HEK293 (cell line): ENCODE results near the gene RHEX.

Experiments used
- CTCF ChIA-PET: fragments of 350-600 bp; formaldehyde crosslinking; extraction: SDS; loops from one replicate; lab custom pipeline; 2021; ENCODE audit warnings: antibody characterized with exemption; lab: Yijun Ruan, JAX
- POLR2A ChIA-PET: fragments of 300-600 bp; formaldehyde crosslinking; extraction: SDS; loops from one replicate; lab custom pipeline; 2020; ENCODE audit warnings: antibody characterized with exemption, inconsistent platforms; lab: Yijun Ruan, JAX
- H3K27ac ChIP-seq: fragments of 200-500 bp; sonication (Bioruptor generic); 2 replicates; pipeline ENCODE4 v1.5.1; 2014; ENCODE audit warnings: low read depth, low read length, control low read depth, inconsistent platforms; ENCODE audit errors: extremely low read depth
- H3K36me3 ChIP-seq, 2 experiments: fragments of 200-500 bp in 1 of 2; sonication (Bioruptor generic) in 1 of 2; 1 replicate in 1 of 2; 2 replicates in 1 of 2; pipeline ENCODE4 v1.5.1; 2014 to 2017; ENCODE audit warnings: inconsistent platforms in 2 of 2, low read length in 2 of 2; ENCODE audit not compliant: control insufficient read depth in 2 of 2, insufficient read depth in 1 of 2
- H3K4me1 ChIP-seq: fragments of 200-500 bp; sonication (Bioruptor generic); 2 replicates; pipeline ENCODE4 v1.5.1; 2014; ENCODE audit warnings: mild to moderate bottlenecking, low read length, inconsistent platforms; ENCODE audit not compliant: control insufficient read depth, insufficient read depth
- H3K4me3 ChIP-seq: 2 replicates; pipeline ENCODE4 v1.5.1; 2011; ENCODE audit warnings: low read depth, mild to moderate bottlenecking, control low read depth, low read length, moderate library complexity
- H3K9me3 ChIP-seq: fragments of 200-500 bp; sonication (Bioruptor generic); 2 replicates; pipeline ENCODE4 v1.5.1; 2014; ENCODE audit warnings: low read depth, low read length, inconsistent platforms; ENCODE audit not compliant: control insufficient read depth, insufficient read depth
- GFI1B ChIP-seq: fragments of 450-650 bp; formaldehyde crosslinking; IDR thresholded peaks from 2 replicates; pipeline ENCODE4 v1.5.1; 2016; ENCODE audit warnings: missing biosample characterization, missing genetic modification characterization
- SP7 ChIP-seq: fragments of 450-650 bp; formaldehyde crosslinking; IDR thresholded peaks from 2 replicates; pipeline ENCODE4 v1.5.1; 2016; ENCODE audit warnings: missing biosample characterization, missing genetic modification characterization
- TRIM28 ChIP-seq: IDR thresholded peaks from 2 replicates; pipeline ENCODE4 v1.6.1; 2011; ENCODE audit warnings: low read length, control low read depth, borderline replicate concordance
- WT1 ChIP-seq: fragments of 450-650 bp; formaldehyde crosslinking; IDR thresholded peaks from 2 replicates; pipeline ENCODE4 v1.5.1; 2016; ENCODE audit warnings: missing biosample characterization, missing genetic modification characterization
- ZBTB17 ChIP-seq: fragments of 450-650 bp; formaldehyde crosslinking; IDR thresholded peaks from 2 replicates; pipeline ENCODE4 v1.5.1; 2016; ENCODE audit warnings: missing biosample characterization, missing genetic modification characterization
- ZBTB21 ChIP-seq: fragments of 450-650 bp; formaldehyde crosslinking; IDR thresholded peaks from 2 replicates; pipeline ENCODE4 v1.5.1; 2017; ENCODE audit warnings: missing biosample characterization, missing genetic modification characterization
- ZBTB7A ChIP-seq: fragments of 450-650 bp; formaldehyde crosslinking; IDR thresholded peaks from 2 replicates; pipeline ENCODE4 v1.5.1; 2016; ENCODE audit warnings: low read depth, missing biosample characterization, missing genetic modification characterization
- ZFP3 ChIP-seq: fragments of 450-650 bp; formaldehyde crosslinking; IDR thresholded peaks from 2 replicates; pipeline ENCODE4 v1.5.1; 2016; ENCODE audit warnings: low read depth, missing biosample characterization, missing genetic modification characterization
- ZNF184 ChIP-seq: fragments of 450-650 bp; IDR thresholded peaks from 2 replicates; pipeline ENCODE4 v1.5.1; 2018; ENCODE audit warnings: missing biosample characterization, mild to moderate bottlenecking, missing genetic modification characterization
- ZNF202 ChIP-seq: fragments of 450-650 bp; formaldehyde crosslinking; IDR thresholded peaks from 2 replicates; pipeline ENCODE4 v1.5.1; 2016; ENCODE audit warnings: missing biosample characterization, missing genetic modification characterization, borderline replicate concordance
- ZNF211 ChIP-seq: fragments of 450-650 bp; formaldehyde crosslinking; IDR thresholded peaks from 2 replicates; pipeline ENCODE4 v1.5.1; 2016; ENCODE audit warnings: low read depth, missing biosample characterization, missing genetic modification characterization
- ZNF214 ChIP-seq: fragments of 450-650 bp; formaldehyde crosslinking; IDR thresholded peaks from 2 replicates; pipeline ENCODE4 v1.5.1; 2017; ENCODE audit warnings: missing biosample characterization, mild to moderate bottlenecking, missing genetic modification characterization, borderline replicate concordance
- ZNF335 ChIP-seq: fragments of 450-650 bp; formaldehyde crosslinking; conservative IDR thresholded peaks from 2 replicates; pipeline ENCODE4 v1.5.1; 2016; ENCODE audit warnings: missing biosample characterization, missing genetic modification characterization
- ZNF529 ChIP-seq: fragments of 450-650 bp; formaldehyde crosslinking; IDR thresholded peaks from 2 replicates; pipeline ENCODE4 v1.5.1; 2017; ENCODE audit warnings: missing genetic modification characterization, missing biosample characterization; ENCODE audit not compliant: insufficient replicate concordance
- ZNF544 ChIP-seq: fragments of 450-650 bp; formaldehyde crosslinking; IDR thresholded peaks from 2 replicates; pipeline ENCODE4 v1.5.0; 2017; ENCODE audit warnings: missing biosample characterization, missing genetic modification characterization
- ZNF558 ChIP-seq: fragments of 450-650 bp; formaldehyde crosslinking; IDR thresholded peaks from 2 replicates; pipeline ENCODE4 v1.5.1; 2016; ENCODE audit warnings: missing biosample characterization, missing genetic modification characterization
- ZNF654 ChIP-seq: fragments of 450-650 bp; formaldehyde crosslinking; IDR thresholded peaks from 2 replicates; pipeline ENCODE4 v1.5.1; 2016; ENCODE audit warnings: low read depth, missing biosample characterization, missing genetic modification characterization
- ZNF658 ChIP-seq: fragments of 450-650 bp; formaldehyde crosslinking; IDR thresholded peaks from 2 replicates; pipeline ENCODE4; 2016; ENCODE audit warnings: missing biosample characterization, missing genetic modification characterization
- ZNF76 ChIP-seq: fragments of 450-650 bp; formaldehyde crosslinking; IDR thresholded peaks from 2 replicates; pipeline ENCODE4; 2016; ENCODE audit warnings: low read depth, missing biosample characterization, missing genetic modification characterization, borderline replicate concordance
- ZNF776 ChIP-seq: fragments of 450-650 bp; formaldehyde crosslinking; IDR thresholded peaks from 2 replicates; pipeline ENCODE4 v1.5.0; 2017; ENCODE audit warnings: missing biosample characterization, missing genetic modification characterization, borderline replicate concordance
- TF ChIP-seq, protein P1 (sequence below): fragments of 450-650 bp; formaldehyde crosslinking; IDR thresholded peaks from 2 replicates; pipeline ENCODE4 v1.5.1; 2016; ENCODE audit warnings: missing biosample characterization, missing genetic modification characterization
- TF ChIP-seq, protein P2 (sequence below): fragments of 450-650 bp; formaldehyde crosslinking; IDR thresholded peaks from 2 replicates; pipeline ENCODE4 v1.5.1; 2016; ENCODE audit warnings: missing biosample characterization, missing genetic modification characterization
- TF ChIP-seq, protein P3 (sequence below): fragments of 450-650 bp; formaldehyde crosslinking; IDR thresholded peaks from 2 replicates; pipeline ENCODE4 v1.5.1; 2016; ENCODE audit warnings: missing biosample characterization, missing genetic modification characterization
- TF ChIP-seq, protein P4 (sequence below): fragments of 450-650 bp; IDR thresholded peaks from 2 replicates; pipeline ENCODE4 v1.5.1; 2018; ENCODE audit warnings: missing biosample characterization, mild to moderate bottlenecking, missing genetic modification characterization
- TF ChIP-seq, protein P5 (sequence below): fragments of 450-650 bp; formaldehyde crosslinking; conservative IDR thresholded peaks from 2 replicates; pipeline ENCODE4 v1.5.1; 2016; ENCODE audit warnings: low read depth, missing biosample characterization, missing genetic modification characterization

Gene RHEX

DNA sequence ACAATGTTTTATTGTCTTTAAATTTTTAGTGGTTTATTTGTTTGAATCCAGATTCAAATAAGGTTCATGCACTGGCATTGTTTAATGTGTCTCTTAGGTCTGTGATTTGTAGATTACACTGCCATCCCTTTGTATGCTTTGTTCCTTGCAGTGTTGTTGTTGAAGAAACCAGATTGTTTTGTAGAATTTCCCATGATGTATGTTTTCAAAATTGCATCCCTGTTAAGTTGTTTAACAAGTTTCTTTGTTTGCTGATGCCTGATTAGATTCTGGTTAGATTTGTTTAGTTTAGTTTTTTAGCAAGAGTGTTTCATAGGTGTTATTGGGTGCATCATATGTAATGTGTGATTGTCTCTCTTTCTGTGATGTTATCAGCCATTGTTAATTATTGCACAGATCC, 69.7 kb downstream of the RHEX start (continued):
- TF ChIP-seq ZNF76 (tag by site-specific recombination) = no peak
- TF ChIP-seq WT1 (tag by site-specific recombination) = no peak
- no peak for TF ChIP-seq ZFP3 (tag by site-specific recombination)
- TF ChIP-seq ZNF214 (tag by site-specific recombination) = no peak
- TF ChIP-seq ZNF335 (tag by site-specific recombination) = no peak
- no peak for TF ChIP-seq ZNF544 (tag by site-specific recombination)
- no peak for TF ChIP-seq ZNF776 (tag by site-specific recombination)
- TF ChIP-seq ZBTB7A = no peak
- no peak for TF ChIP-seq ZBTB21 (tag by site-specific recombination)
- TF ChIP-seq GFI1B = no peak
- no peak for TF ChIP-seq ZBTB17

DNA sequence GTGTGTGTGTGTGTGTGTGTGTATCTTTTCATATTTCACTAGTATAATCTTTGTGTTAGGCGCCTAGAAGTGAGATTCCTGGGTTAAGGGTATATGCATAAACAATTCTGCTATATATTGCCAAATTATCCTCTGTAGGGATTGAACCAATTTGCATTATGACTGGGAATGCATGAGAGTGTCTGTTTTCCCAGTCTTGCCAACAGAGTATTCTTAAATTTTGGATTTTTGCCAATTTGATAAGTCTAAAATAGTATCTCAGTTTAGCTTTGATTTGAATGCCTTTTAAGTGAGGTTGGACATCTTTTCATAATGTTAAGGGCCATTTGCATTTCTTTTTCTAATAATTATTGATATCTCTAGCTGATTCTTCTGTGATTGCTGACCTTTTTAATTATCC, 72.4 kb downstream of the RHEX start:
- no peaks in the 10 kb centered on the region for H3K36me3 ChIP-seq
- TF ChIP-seq ZNF654 (tag by site-specific recombination) (no peak), ZNF558 (tag by site-specific recombination) (no peak), ZNF76 (tag by site-specific recombination) (no peak), ZNF184 (tag by site-specific recombination) (no peak), ZNF529 (no peak), SP7 (no peak), TRIM28 (no peak), ZNF211 (tag by site-specific recombination) (no peak), ZNF658 (tag by site-specific recombination) (no peak), ZNF202 (no peak)
- TF ChIP-seq, protein P1, sequence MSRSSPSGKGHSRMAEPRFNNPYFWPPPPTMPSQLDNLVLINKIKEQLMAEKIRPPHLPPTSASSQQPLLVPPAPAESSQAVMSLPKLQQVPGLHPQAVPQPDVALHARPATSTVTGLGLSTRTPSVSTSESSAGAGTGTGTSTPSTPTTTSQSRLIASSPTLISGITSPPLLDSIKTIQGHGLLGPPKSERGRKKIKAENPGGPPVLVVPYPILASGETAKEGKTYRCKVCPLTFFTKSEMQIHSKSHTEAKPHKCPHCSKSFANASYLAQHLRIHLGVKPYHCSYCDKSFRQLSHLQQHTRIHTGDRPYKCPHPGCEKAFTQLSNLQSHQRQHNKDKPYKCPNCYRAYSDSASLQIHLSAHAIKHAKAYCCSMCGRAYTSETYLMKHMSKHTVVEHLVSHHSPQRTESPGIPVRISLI (tag by site-specific recombination) = no peak
- TF ChIP-seq, protein P2, sequence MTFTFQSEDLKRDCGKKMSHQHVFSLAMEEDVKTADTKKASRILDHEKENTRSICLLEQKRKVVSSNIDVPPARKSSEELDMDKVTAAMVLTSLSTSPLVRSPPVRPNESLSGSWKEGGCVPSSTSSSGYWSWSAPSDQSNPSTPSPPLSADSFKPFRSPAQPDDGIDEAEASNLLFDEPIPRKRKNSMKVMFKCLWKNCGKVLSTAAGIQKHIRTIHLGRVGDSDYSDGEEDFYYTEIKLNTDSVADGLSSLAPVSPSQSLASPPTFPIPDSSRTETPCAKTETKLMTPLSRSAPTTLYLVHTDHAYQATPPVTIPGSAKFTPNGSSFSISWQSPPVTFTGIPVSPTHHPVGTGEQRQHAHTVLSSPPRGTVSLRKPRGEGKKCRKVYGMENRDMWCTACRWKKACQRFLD (tag by site-specific recombination) = no peak
- TF ChIP-seq, protein P3, sequence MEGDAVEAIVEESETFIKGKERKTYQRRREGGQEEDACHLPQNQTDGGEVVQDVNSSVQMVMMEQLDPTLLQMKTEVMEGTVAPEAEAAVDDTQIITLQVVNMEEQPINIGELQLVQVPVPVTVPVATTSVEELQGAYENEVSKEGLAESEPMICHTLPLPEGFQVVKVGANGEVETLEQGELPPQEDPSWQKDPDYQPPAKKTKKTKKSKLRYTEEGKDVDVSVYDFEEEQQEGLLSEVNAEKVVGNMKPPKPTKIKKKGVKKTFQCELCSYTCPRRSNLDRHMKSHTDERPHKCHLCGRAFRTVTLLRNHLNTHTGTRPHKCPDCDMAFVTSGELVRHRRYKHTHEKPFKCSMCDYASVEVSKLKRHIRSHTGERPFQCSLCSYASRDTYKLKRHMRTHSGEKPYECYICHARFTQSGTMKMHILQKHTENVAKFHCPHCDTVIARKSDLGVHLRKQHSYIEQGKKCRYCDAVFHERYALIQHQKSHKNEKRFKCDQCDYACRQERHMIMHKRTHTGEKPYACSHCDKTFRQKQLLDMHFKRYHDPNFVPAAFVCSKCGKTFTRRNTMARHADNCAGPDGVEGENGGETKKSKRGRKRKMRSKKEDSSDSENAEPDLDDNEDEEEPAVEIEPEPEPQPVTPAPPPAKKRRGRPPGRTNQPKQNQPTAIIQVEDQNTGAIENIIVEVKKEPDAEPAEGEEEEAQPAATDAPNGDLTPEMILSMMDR (tag by site-specific recombination) = no peak
- TF ChIP-seq, protein P4, sequence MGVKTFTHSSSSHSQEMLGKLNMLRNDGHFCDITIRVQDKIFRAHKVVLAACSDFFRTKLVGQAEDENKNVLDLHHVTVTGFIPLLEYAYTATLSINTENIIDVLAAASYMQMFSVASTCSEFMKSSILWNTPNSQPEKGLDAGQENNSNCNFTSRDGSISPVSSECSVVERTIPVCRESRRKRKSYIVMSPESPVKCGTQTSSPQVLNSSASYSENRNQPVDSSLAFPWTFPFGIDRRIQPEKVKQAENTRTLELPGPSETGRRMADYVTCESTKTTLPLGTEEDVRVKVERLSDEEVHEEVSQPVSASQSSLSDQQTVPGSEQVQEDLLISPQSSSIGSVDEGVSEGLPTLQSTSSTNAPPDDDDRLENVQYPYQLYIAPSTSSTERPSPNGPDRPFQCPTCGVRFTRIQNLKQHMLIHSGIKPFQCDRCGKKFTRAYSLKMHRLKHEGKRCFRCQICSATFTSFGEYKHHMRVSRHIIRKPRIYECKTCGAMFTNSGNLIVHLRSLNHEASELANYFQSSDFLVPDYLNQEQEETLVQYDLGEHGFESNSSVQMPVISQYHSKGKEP = no peak
- TF ChIP-seq, protein P5, sequence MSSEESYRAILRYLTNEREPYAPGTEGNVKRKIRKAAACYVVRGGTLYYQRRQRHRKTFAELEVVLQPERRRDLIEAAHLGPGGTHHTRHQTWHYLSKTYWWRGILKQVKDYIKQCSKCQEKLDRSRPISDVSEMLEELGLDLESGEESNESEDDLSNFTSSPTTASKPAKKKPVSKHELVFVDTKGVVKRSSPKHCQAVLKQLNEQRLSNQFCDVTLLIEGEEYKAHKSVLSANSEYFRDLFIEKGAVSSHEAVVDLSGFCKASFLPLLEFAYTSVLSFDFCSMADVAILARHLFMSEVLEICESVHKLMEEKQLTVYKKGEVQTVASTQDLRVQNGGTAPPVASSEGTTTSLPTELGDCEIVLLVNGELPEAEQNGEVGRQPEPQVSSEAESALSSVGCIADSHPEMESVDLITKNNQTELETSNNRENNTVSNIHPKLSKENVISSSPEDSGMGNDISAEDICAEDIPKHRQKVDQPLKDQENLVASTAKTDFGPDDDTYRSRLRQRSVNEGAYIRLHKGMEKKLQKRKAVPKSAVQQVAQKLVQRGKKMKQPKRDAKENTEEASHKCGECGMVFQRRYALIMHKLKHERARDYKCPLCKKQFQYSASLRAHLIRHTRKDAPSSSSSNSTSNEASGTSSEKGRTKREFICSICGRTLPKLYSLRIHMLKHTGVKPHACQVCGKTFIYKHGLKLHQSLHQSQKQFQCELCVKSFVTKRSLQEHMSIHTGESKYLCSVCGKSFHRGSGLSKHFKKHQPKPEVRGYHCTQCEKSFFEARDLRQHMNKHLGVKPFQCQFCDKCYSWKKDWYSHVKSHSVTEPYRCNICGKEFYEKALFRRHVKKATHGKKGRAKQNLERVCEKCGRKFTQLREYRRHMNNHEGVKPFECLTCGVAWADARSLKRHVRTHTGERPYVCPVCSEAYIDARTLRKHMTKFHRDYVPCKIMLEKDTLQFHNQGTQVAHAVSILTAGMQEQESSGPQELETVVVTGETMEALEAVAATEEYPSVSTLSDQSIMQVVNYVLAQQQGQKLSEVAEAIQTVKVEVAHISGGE = no peak
- TF ChIP-seq, all 188 proteins: peak for 0
- POLR2A ChIA-PET = no interaction called here
- no peaks in the 10 kb centered on the region; the same call in 1 of the 2 replicates for H3K9me3 ChIP-seq
- H3K27ac ChIP-seq = no peak overlapping the region
- H3K4me3 ChIP-seq = no peak overlapping the region
- CTCF ChIA-PET = no interaction called here
- H3K4me1 ChIP-seq = no peaks in the 10 kb centered on the region
